SK-N-SH (cell line): Measurements from ENCODE around the gene OR10G8. TPM values are rescaled to one million over a fixed set of nuclear protein-coding genes. Genes with fewer than 3 reads are reported as not detected.

ENCODE experiments used
- CTCF ChIA-PET: fragments of 300-600, 350-600 bp; formaldehyde crosslinking; extraction: SDS; loops from one replicate; lab custom pipeline; 2021; lab: Yijun Ruan, JAX
- POLR2A ChIA-PET: fragments of 350-600 bp; sonication (Branson Sonifier 250); formaldehyde crosslinking; extraction: SDS; loops from one replicate; lab custom pipeline; 2020; ENCODE audit warnings: antibody characterized with exemption, inconsistent platforms; lab: Yijun Ruan, JAX
- DNase-seq: peaks from one replicate; pipeline ENCODE4 v3.0.0; 2012
- H2AFZ ChIP-seq: fragments of 200-600 bp; sonication (generic); 2 replicates; pipeline ENCODE4 v1.8.1; 2016; ENCODE audit warnings: antibody characterized with exemption, mild to moderate bottlenecking, low read depth
- H3F3A ChIP-seq: fragments of 200-600 bp; sonication (generic); replicated peaks from 2 replicates; pipeline ENCODE3; 2016; ENCODE audit warnings: antibody characterized with exemption, mild to moderate bottlenecking; ENCODE audit not compliant: insufficient read depth
- H3K27ac ChIP-seq, 2 experiments: fragments of 200-500 bp in 1 of 2; fragments of 200-600 bp in 1 of 2; sonication (Bioruptor generic) in 1 of 2; sonication (generic), shearing (Covaris generic) in 1 of 2; 2 replicates each; pipeline versions ENCODE4 v1.5.1 to v1.6.1; 2014 to 2016; ENCODE audit warnings: low read depth in 2 of 2, inconsistent platforms in 1 of 2, low read length in 1 of 2, mild to moderate bottlenecking in 1 of 2, mixed read lengths in 1 of 2
- H3K27me3 ChIP-seq: fragments of 200-600 bp; sonication (generic), shearing (Covaris generic); 2 replicates; pipeline ENCODE4 v1.6.1; 2016; ENCODE audit warnings: mixed run types; ENCODE audit not compliant: insufficient read depth
- H3K36me3 ChIP-seq, 2 experiments: fragments of 200-500 bp in 1 of 2; fragments of 200-600 bp in 1 of 2; sonication (Bioruptor generic) in 1 of 2; sonication (generic) in 1 of 2; replicated peaks in 1 of 2; 2 replicates each; pipeline versions ENCODE3 to v1.5.1; 2014 to 2016; ENCODE audit warnings: low read length in 1 of 2, mild to moderate bottlenecking in 1 of 2; ENCODE audit not compliant: insufficient read depth in 2 of 2, control insufficient read depth in 1 of 2
- H3K4me1 ChIP-seq, 2 experiments: fragments of 200-500 bp in 1 of 2; fragments of 200-600 bp in 1 of 2; sonication (Bioruptor generic) in 1 of 2; sonication (generic), shearing (Covaris generic) in 1 of 2; 2 replicates each; pipeline versions ENCODE4 v1.5.1 to v1.6.1; 2014 to 2016; ENCODE audit warnings: low read depth in 1 of 2, low read length in 1 of 2, mixed run types in 1 of 2; ENCODE audit not compliant: insufficient read depth in 2 of 2, control insufficient read depth in 1 of 2
- H3K4me2 ChIP-seq: fragments of 200-600 bp; sonication (generic), shearing (Covaris generic); 2 replicates; pipeline ENCODE4 v1.6.1; 2017; ENCODE audit warnings: mixed run types
- H3K4me3 ChIP-seq, 2 experiments: fragments of 200-500 bp in 1 of 2; fragments of 200-600 bp in 1 of 2; sonication (Bioruptor generic) in 1 of 2; sonication (generic), shearing (Covaris generic) in 1 of 2; 2 replicates each; pipeline versions ENCODE4 v1.5.1 to v1.8.1; 2014 to 2016; ENCODE audit warnings: low read depth in 2 of 2, inconsistent platforms in 1 of 2, low read length in 1 of 2, mild to moderate bottlenecking in 1 of 2, mixed read lengths in 1 of 2, moderate library complexity in 1 of 2
- H3K79me2 ChIP-seq: fragments of 200-600 bp; sonication (generic); 2 replicates; pipeline ENCODE4 v1.8.1; 2017; ENCODE audit warnings: mild to moderate bottlenecking; ENCODE audit not compliant: insufficient read depth
- H3K9ac ChIP-seq: fragments of 200-600 bp; sonication (generic); 2 replicates; pipeline ENCODE4 v1.6.1; 2017; ENCODE audit warnings: mixed run types
- H3K9me2 ChIP-seq: fragments of 200-600 bp; sonication (generic); 2 replicates; pipeline ENCODE4 v1.6.1; 2017; ENCODE audit warnings: mixed run types
- H3K9me3 ChIP-seq: fragments of 200-600 bp; sonication (generic); 2 replicates; pipeline ENCODE4 v1.6.1; 2017; ENCODE audit warnings: mixed run types, mild to moderate bottlenecking, moderate library complexity
- H4K20me1 ChIP-seq: fragments of 200-600 bp; sonication (generic); 2 replicates; pipeline ENCODE4 v1.6.1; 2017; ENCODE audit warnings: mild to moderate bottlenecking, mixed run types; ENCODE audit not compliant: insufficient read depth
- ELF1 ChIP-seq: IDR thresholded peaks from 2 replicates; pipeline ENCODE4 v1.4.0; 2012
- EZH2phosphoT487 ChIP-seq: fragments of 200-600 bp; sonication (generic); IDR thresholded peaks from 2 replicates; pipeline ENCODE4 v1.6.1; 2017; ENCODE audit warnings: low read depth, mixed run types, mild to moderate bottlenecking, antibody characterized with exemption, moderate library complexity, borderline replicate concordance
- FOSL2 ChIP-seq: IDR thresholded peaks from 2 replicates; pipeline ENCODE4 v1.4.0; 2012; ENCODE audit warnings: low read depth, mild to moderate bottlenecking, moderate library complexity, borderline replicate concordance
- FOXJ3 ChIP-seq: sonication (generic); formaldehyde crosslinking; IDR thresholded peaks from 2 replicates; pipeline ENCODE4 v1.5.1; 2020; ENCODE audit warnings: mild to moderate bottlenecking, missing genetic modification reagents
- GABPA ChIP-seq: IDR thresholded peaks from 2 replicates; pipeline ENCODE4 v1.4.0; 2012; ENCODE audit warnings: low read depth, mild to moderate bottlenecking
- PBX3 ChIP-seq: IDR thresholded peaks from 2 replicates; pipeline ENCODE4; 2012
- RAD21 ChIP-seq: IDR thresholded peaks from 2 replicates; pipeline ENCODE4 v1.6.1; 2012; ENCODE audit warnings: mild to moderate bottlenecking, low read length
- TCF12 ChIP-seq: IDR thresholded peaks from 2 replicates; pipeline ENCODE4 v1.4.0; 2012
- YY1 ChIP-seq: IDR thresholded peaks from 2 replicates; pipeline ENCODE4 v1.4.0; 2012; ENCODE audit warnings: low read depth, mild to moderate bottlenecking
- WGBS: methylation state at CpG from one replicate; pipeline ENCODE4 v1.1.6; 2017; ENCODE audit warnings: low lambda C conversion rate; 5-methylcytosine and 5-hydroxymethylcytosine counted together
- polyA plus RNA-seq, 3 experiments: library from polyadenylated mRNA; depleted of rRNA; stranded (reverse); fragments of >200 nt; gene quantifications; 2 replicates each; pipeline ENCODE4 v1.2.3, GENCODE V29; 2012
- TF ChIP-seq, protein P1 (sequence below): IDR thresholded peaks from 2 replicates; pipeline ENCODE4 v1.6.1; 2012; ENCODE audit warnings: mild to moderate bottlenecking, low read depth, low read length, moderate library complexity
- TF ChIP-seq, protein P2 (sequence below): fragments of 200-600 bp; sonication (generic); IDR thresholded peaks from 2 replicates; pipeline ENCODE4 v1.6.1; 2017; ENCODE audit warnings: antibody characterized with exemption, mild to moderate bottlenecking, moderate library complexity
- TF ChIP-seq, protein P3 (sequence below): fragments of 150-350 bp; IDR thresholded peaks from 2 replicates; pipeline ENCODE4 v1.6.1; 2017; ENCODE audit warnings: antibody characterized with exemption, low read length, low read depth, borderline replicate concordance

The OR10G8 gene
- polyA plus RNA-seq, 1 of the 3 experiments (the other 2 are of a cell fraction), result not detected

- no peak overlapping the region for H3K4me2 ChIP-seq
- ChIA-PET CTCF (interaction anchor here (0.9 to 9.5 kb wide), 2 partner anchors 82 to 116 kb away, joined by 3 to 247 read pairs; no protein-coding TSS in a partner anchor), POLR2A (no interaction called here)
- no peaks in the 10 kb centered on the region for H3K79me2 ChIP-seq
- no peak overlapping the region for H2AFZ ChIP-seq
- H3K4me1 ChIP-seq, result peaks cover 0 to 5% of the 10 kb centered on the region in 2 experiments; a peak in 2 of 4 replicates
- H3K27ac ChIP-seq, result no peak overlapping the region
- H3K9me3 ChIP-seq, result no peaks in the 10 kb centered on the region
- H3K4me3 ChIP-seq, result no peak overlapping the region
- TF ChIP-seq PBX3, result no peak
- TF ChIP-seq ELF1, result no peak
- TF ChIP-seq RAD21, result no peak
- TF ChIP-seq, protein P1, sequence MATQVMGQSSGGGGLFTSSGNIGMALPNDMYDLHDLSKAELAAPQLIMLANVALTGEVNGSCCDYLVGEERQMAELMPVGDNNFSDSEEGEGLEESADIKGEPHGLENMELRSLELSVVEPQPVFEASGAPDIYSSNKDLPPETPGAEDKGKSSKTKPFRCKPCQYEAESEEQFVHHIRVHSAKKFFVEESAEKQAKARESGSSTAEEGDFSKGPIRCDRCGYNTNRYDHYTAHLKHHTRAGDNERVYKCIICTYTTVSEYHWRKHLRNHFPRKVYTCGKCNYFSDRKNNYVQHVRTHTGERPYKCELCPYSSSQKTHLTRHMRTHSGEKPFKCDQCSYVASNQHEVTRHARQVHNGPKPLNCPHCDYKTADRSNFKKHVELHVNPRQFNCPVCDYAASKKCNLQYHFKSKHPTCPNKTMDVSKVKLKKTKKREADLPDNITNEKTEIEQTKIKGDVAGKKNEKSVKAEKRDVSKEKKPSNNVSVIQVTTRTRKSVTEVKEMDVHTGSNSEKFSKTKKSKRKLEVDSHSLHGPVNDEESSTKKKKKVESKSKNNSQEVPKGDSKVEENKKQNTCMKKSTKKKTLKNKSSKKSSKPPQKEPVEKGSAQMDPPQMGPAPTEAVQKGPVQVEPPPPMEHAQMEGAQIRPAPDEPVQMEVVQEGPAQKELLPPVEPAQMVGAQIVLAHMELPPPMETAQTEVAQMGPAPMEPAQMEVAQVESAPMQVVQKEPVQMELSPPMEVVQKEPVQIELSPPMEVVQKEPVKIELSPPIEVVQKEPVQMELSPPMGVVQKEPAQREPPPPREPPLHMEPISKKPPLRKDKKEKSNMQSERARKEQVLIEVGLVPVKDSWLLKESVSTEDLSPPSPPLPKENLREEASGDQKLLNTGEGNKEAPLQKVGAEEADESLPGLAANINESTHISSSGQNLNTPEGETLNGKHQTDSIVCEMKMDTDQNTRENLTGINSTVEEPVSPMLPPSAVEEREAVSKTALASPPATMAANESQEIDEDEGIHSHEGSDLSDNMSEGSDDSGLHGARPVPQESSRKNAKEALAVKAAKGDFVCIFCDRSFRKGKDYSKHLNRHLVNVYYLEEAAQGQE, result no peak
- TF ChIP-seq TCF12, result no peak
- TF ChIP-seq FOSL2, result no peak
- TF ChIP-seq, protein P2, sequence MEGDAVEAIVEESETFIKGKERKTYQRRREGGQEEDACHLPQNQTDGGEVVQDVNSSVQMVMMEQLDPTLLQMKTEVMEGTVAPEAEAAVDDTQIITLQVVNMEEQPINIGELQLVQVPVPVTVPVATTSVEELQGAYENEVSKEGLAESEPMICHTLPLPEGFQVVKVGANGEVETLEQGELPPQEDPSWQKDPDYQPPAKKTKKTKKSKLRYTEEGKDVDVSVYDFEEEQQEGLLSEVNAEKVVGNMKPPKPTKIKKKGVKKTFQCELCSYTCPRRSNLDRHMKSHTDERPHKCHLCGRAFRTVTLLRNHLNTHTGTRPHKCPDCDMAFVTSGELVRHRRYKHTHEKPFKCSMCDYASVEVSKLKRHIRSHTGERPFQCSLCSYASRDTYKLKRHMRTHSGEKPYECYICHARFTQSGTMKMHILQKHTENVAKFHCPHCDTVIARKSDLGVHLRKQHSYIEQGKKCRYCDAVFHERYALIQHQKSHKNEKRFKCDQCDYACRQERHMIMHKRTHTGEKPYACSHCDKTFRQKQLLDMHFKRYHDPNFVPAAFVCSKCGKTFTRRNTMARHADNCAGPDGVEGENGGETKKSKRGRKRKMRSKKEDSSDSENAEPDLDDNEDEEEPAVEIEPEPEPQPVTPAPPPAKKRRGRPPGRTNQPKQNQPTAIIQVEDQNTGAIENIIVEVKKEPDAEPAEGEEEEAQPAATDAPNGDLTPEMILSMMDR, result no peak
- no peak for TF ChIP-seq EZH2phosphoT487
- TF ChIP-seq, protein P3, sequence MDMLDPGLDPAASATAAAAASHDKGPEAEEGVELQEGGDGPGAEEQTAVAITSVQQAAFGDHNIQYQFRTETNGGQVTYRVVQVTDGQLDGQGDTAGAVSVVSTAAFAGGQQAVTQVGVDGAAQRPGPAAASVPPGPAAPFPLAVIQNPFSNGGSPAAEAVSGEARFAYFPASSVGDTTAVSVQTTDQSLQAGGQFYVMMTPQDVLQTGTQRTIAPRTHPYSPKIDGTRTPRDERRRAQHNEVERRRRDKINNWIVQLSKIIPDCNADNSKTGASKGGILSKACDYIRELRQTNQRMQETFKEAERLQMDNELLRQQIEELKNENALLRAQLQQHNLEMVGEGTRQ, result no peak
- no peak for TF ChIP-seq FOXJ3 (CRISPR knock-in tag)
- no peak for TF ChIP-seq YY1
- no peak for TF ChIP-seq GABPA
- no peaks in the 10 kb centered on the region for H3K9me2 ChIP-seq
- no peaks in the 10 kb centered on the region for H3F3A ChIP-seq
- no peaks in the 10 kb centered on the region for H4K20me1 ChIP-seq
- peaks cover 19% of the 10 kb centered on the region; the same call in 1 of the 2 replicates for H3K27me3 ChIP-seq
- no peak for DNase-seq
- WGBS, result 75% methylated on average over 1 of the region's 1 CpG
- no peak overlapping the region for H3K9ac ChIP-seq
- H3K36me3 ChIP-seq, result no peaks in the 10 kb centered on the region
Measured at GRCh38 chr11:124077266-124077665, 50.7 kb downstream of the OR10G8 start.
